Keratinocyte (primary cell): ENCODE results near the gene ID2.

ENCODE experiments used
- EZH2 ChIP-seq: IDR thresholded peaks from one replicate; pipeline ENCODE4 v1.6.1; 2012; ENCODE audit warnings: inconsistent platforms, mild to moderate bottlenecking, low read length, moderate library complexity
- TF ChIP-seq, protein P1 (sequence below), 3 experiments: IDR thresholded peaks in 1 of 3; conservative IDR thresholded peaks in 1 of 3; optimal IDR thresholded peaks in 1 of 3; 2 replicates in 2 of 3; 3 replicates in 1 of 3; pipeline versions ENCODE3 to v1.5.1; 2011; ENCODE audit warnings: low read length in 3 of 3, mild to moderate bottlenecking in 3 of 3, moderate library complexity in 2 of 3, control low read depth in 1 of 3, inconsistent platforms in 1 of 3; ENCODE audit not compliant: insufficient read depth in 2 of 3; ENCODE audit errors: extremely low read depth in 1 of 3

DNA sequence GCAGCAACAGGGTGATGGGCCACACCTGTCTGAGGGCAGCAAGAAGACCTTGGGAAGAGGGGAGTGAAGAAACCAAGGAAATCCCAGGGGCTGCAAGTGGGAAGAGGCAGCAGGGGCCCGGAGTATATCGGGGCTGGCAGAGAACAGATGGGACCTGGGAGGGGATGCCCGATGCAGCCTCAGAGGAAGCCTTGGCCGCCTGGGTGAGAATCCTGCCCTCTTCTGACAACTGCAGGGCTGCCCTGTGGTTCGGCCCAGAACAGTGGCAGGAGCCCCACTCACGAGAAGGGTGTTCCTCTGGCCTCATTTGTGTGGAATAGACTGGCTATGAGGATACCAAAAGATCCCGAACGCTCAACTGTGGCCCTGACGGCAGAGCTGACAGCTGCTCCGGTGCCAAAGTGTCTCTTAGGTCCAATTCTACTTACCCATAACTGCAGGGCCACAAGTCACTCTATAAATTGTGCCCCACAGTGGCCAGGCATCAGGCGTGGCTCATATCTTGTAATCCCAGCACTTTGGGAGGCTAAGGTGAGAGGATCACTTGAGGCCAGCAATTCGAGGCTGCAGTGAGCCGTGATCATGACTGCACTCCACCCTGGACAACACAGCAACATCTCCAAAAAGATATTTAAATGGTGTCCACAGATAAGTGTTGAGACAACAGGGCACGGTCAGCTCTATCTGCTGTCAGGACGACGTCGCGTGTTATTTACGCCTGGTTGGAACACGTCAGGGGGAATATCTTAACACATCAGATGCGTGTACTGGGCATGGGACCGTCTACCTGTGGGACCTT is 23.6 kb upstream of the ID2 start:
- TF ChIP-seq, protein P1, sequence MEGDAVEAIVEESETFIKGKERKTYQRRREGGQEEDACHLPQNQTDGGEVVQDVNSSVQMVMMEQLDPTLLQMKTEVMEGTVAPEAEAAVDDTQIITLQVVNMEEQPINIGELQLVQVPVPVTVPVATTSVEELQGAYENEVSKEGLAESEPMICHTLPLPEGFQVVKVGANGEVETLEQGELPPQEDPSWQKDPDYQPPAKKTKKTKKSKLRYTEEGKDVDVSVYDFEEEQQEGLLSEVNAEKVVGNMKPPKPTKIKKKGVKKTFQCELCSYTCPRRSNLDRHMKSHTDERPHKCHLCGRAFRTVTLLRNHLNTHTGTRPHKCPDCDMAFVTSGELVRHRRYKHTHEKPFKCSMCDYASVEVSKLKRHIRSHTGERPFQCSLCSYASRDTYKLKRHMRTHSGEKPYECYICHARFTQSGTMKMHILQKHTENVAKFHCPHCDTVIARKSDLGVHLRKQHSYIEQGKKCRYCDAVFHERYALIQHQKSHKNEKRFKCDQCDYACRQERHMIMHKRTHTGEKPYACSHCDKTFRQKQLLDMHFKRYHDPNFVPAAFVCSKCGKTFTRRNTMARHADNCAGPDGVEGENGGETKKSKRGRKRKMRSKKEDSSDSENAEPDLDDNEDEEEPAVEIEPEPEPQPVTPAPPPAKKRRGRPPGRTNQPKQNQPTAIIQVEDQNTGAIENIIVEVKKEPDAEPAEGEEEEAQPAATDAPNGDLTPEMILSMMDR (optimal IDR thresholded peaks at IDR 0.05 in 1 of 3, IDR thresholded peaks at IDR 0.05 in 1 of 3, conservative IDR thresholded peaks at IDR 0.05 in 1 of 3; ENCODE audit: extremely low read depth in 1 of 3, insufficient read depth in 2 of 3, low read length in 3 of 3), result no peak
- TF ChIP-seq EZH2, result no peak
